WTC11 (cell line): Measurements from ENCODE around the gene GAP43. TPM values are rescaled to one million over a fixed set of nuclear protein-coding genes. Genes with fewer than 3 reads are reported as not detected.

Experiments
- ATAC-seq: fragments of 200-7000 bp; cut with Tn5 transposase; 2 replicates; pipeline ENCODE4 v1.10.0; 2021; ENCODE audit warnings: mild to moderate bottlenecking, moderate library complexity
- CTCF ChIA-PET: fragments of 300-600 bp; sonication (Branson Sonifier 250); formaldehyde crosslinking; loops from one replicate; lab custom pipeline; 2021; ENCODE audit warnings: antibody characterized with exemption; lab: Charles Lee
- POLR2A ChIA-PET: fragments of 350-600 bp; sonication (Branson Sonifier 250); formaldehyde crosslinking; loops from one replicate; lab custom pipeline; 2021; ENCODE audit warnings: antibody characterized with exemption; lab: Charles Lee
- DNase-seq: peaks from one replicate; pipeline ENCODE4 v3.0.0; 2021; ENCODE audit warnings: low spot score
- H3K27ac Mint-ChIP-seq: 2 replicates; pipeline ENCODE4 v1.8.0; 2021; ENCODE audit warnings: mixed read lengths
- H3K27me3 Mint-ChIP-seq: 2 replicates; pipeline ENCODE4 v1.8.0; 2021; ENCODE audit warnings: low read depth, mild to moderate bottlenecking, moderate library complexity, mixed read lengths
- H3K36me3 Mint-ChIP-seq: 2 replicates; pipeline ENCODE4 v1.8.0; 2021; ENCODE audit warnings: mixed read lengths
- H3K4me1 Mint-ChIP-seq: 2 replicates; pipeline ENCODE4 v1.8.0; 2022; ENCODE audit warnings: mixed read lengths
- H3K4me3 Mint-ChIP-seq: 2 replicates; pipeline ENCODE4 v1.8.0; 2021; ENCODE audit warnings: mild to moderate bottlenecking, moderate library complexity, mixed read lengths
- H3K9me3 Mint-ChIP-seq: 2 replicates; pipeline ENCODE4 v1.8.0; 2021; ENCODE audit warnings: mixed read lengths
- FOXK1 ChIP-seq: sonication (generic); formaldehyde crosslinking; IDR thresholded peaks from 2 replicates; pipeline ENCODE4 v1.8.0; 2022; ENCODE audit warnings: mild to moderate bottlenecking, moderate library complexity, missing genetic modification reagents
- GTF2I ChIP-seq: fragments of 250-450 bp; sonication (Bioruptor Pico); conservative IDR thresholded peaks from 2 replicates; pipeline ENCODE4 v1.4.0; 2021; ENCODE audit warnings: mild to moderate bottlenecking
- NFYB ChIP-seq: sonication (generic); formaldehyde crosslinking; conservative IDR thresholded peaks from 2 replicates; pipeline ENCODE4 v1.8.0; 2022; ENCODE audit warnings: low read depth, missing genetic modification reagents
- RORB ChIP-seq: fragments of 250-450 bp; sonication (Bioruptor Pico); IDR thresholded peaks from 2 replicates; pipeline ENCODE4 v1.9.0; 2021; ENCODE audit warnings: mild to moderate bottlenecking
- TCF7 ChIP-seq: sonication (generic); formaldehyde crosslinking; IDR thresholded peaks from 2 replicates; pipeline ENCODE4 v1.8.0; 2022; ENCODE audit warnings: mild to moderate bottlenecking, low read depth, missing genetic modification reagents, moderate library complexity
- TEAD1 ChIP-seq: sonication (generic); formaldehyde crosslinking; IDR thresholded peaks from 2 replicates; pipeline ENCODE4 v1.8.0; 2022; ENCODE audit warnings: mild to moderate bottlenecking, missing genetic modification reagents
- ZNF121 ChIP-seq: sonication (generic); formaldehyde crosslinking; IDR thresholded peaks from 2 replicates; pipeline ENCODE4 v1.8.0; 2023; ENCODE audit warnings: missing genetic modification reagents
- ZNF423 ChIP-seq: fragments of 250-450 bp; sonication (Bioruptor Pico); IDR thresholded peaks from 2 replicates; pipeline ENCODE4 v2.1.2; 2022; ENCODE audit warnings: mild to moderate bottlenecking, moderate library complexity
- total RNA-seq: library from RNA; stranded (reverse); gene quantifications from 3 replicates; pipeline ENCODE4 v1.2.3, GENCODE V29; 2021
- TF ChIP-seq, protein P1 (sequence below): fragments of 250-450 bp; sonication (Bioruptor Pico); IDR thresholded peaks from 2 replicates; pipeline ENCODE4 v1.9.0; 2021; ENCODE audit warnings: mild to moderate bottlenecking, borderline replicate concordance
- TF ChIP-seq, protein P2 (sequence below): sonication (generic); formaldehyde crosslinking; IDR thresholded peaks from 2 replicates; pipeline ENCODE4 v1.8.1; 2023; ENCODE audit warnings: mild to moderate bottlenecking, missing genetic modification reagents
- TF ChIP-seq, protein P3 (sequence below): sonication (generic); formaldehyde crosslinking; IDR thresholded peaks from 2 replicates; pipeline ENCODE4 v1.8.1; 2022; ENCODE audit warnings: mild to moderate bottlenecking, missing genetic modification reagents, moderate library complexity, borderline replicate concordance
- TF ChIP-seq, protein P4 (sequence below): fragments of 250-450 bp; sonication (Bioruptor Pico); conservative IDR thresholded peaks from 2 replicates; pipeline ENCODE4 v1.9.0; 2021; ENCODE audit warnings: mild to moderate bottlenecking
- TF ChIP-seq, protein P5 (sequence below): sonication (generic); formaldehyde crosslinking; IDR thresholded peaks from 2 replicates; pipeline ENCODE4 v1.8.0; 2023; ENCODE audit warnings: missing genetic modification reagents, mild to moderate bottlenecking, borderline replicate concordance

Gene GAP43
- total RNA-seq, 1 experiment from 2014 or later: 19.9 TPM

DNA sequence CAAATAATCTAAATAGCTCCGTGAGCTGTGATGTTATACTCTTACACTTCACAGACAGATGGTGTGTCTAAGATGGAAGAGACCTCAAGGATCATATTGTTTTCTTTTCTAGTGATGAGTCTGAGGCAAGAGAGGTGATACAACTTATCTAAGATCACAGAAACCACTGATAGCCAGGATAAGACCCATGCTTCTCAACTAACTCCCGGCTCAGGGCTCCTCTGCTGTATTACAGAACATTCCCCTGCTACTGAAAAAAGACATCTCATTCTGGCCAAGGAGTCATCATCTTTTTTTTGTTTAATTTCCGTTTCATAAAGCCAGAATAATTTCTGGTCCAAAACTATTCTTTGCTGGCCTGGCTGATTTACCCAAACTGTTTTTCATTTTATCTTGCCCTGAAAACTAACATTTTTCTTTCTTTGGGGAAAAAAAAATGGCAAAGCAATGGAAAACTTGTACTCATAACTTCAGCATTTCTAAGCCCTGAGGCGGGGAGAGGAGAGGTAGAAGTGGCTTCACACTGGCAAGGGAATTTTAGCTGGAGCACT is 46.9 kb upstream of the GAP43 start:
- Mint-ChIP-seq H3K9me3 (no peaks in the 10 kb centered on the region), H3K36me3 (no peaks in the 10 kb centered on the region)
- no peak for ATAC-seq

More for the DNA sequence above, 46.9 kb upstream of the GAP43 start:
- ChIA-PET CTCF (no interaction called here), POLR2A (no interaction called here)
- Mint-ChIP-seq H3K27ac (no peak overlapping the region), H3K27me3 (no peaks in the 10 kb centered on the region), H3K4me1 (peaks cover 12% of the 10 kb centered on the region), H3K4me3 (no peak overlapping the region)
- no peak for DNase-seq
- TF ChIP-seq, protein P1, sequence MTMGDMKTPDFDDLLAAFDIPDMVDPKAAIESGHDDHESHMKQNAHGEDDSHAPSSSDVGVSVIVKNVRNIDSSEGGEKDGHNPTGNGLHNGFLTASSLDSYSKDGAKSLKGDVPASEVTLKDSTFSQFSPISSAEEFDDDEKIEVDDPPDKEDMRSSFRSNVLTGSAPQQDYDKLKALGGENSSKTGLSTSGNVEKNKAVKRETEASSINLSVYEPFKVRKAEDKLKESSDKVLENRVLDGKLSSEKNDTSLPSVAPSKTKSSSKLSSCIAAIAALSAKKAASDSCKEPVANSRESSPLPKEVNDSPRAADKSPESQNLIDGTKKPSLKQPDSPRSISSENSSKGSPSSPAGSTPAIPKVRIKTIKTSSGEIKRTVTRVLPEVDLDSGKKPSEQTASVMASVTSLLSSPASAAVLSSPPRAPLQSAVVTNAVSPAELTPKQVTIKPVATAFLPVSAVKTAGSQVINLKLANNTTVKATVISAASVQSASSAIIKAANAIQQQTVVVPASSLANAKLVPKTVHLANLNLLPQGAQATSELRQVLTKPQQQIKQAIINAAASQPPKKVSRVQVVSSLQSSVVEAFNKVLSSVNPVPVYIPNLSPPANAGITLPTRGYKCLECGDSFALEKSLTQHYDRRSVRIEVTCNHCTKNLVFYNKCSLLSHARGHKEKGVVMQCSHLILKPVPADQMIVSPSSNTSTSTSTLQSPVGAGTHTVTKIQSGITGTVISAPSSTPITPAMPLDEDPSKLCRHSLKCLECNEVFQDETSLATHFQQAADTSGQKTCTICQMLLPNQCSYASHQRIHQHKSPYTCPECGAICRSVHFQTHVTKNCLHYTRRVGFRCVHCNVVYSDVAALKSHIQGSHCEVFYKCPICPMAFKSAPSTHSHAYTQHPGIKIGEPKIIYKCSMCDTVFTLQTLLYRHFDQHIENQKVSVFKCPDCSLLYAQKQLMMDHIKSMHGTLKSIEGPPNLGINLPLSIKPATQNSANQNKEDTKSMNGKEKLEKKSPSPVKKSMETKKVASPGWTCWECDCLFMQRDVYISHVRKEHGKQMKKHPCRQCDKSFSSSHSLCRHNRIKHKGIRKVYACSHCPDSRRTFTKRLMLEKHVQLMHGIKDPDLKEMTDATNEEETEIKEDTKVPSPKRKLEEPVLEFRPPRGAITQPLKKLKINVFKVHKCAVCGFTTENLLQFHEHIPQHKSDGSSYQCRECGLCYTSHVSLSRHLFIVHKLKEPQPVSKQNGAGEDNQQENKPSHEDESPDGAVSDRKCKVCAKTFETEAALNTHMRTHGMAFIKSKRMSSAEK: no peak
- TF ChIP-seq, protein P2, sequence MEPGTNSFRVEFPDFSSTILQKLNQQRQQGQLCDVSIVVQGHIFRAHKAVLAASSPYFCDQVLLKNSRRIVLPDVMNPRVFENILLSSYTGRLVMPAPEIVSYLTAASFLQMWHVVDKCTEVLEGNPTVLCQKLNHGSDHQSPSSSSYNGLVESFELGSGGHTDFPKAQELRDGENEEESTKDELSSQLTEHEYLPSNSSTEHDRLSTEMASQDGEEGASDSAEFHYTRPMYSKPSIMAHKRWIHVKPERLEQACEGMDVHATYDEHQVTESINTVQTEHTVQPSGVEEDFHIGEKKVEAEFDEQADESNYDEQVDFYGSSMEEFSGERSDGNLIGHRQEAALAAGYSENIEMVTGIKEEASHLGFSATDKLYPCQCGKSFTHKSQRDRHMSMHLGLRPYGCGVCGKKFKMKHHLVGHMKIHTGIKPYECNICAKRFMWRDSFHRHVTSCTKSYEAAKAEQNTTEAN (CRISPR knock-in tag): no peak
- TF ChIP-seq, protein P3, sequence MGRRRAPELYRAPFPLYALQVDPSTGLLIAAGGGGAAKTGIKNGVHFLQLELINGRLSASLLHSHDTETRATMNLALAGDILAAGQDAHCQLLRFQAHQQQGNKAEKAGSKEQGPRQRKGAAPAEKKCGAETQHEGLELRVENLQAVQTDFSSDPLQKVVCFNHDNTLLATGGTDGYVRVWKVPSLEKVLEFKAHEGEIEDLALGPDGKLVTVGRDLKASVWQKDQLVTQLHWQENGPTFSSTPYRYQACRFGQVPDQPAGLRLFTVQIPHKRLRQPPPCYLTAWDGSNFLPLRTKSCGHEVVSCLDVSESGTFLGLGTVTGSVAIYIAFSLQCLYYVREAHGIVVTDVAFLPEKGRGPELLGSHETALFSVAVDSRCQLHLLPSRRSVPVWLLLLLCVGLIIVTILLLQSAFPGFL (CRISPR knock-in tag): no peak
- TF ChIP-seq ZNF423 (CRISPR knock-in tag): no peak
- TF ChIP-seq NFYB: no peak
- TF ChIP-seq ZNF121 (CRISPR knock-in tag): no peak
- TF ChIP-seq, protein P4, sequence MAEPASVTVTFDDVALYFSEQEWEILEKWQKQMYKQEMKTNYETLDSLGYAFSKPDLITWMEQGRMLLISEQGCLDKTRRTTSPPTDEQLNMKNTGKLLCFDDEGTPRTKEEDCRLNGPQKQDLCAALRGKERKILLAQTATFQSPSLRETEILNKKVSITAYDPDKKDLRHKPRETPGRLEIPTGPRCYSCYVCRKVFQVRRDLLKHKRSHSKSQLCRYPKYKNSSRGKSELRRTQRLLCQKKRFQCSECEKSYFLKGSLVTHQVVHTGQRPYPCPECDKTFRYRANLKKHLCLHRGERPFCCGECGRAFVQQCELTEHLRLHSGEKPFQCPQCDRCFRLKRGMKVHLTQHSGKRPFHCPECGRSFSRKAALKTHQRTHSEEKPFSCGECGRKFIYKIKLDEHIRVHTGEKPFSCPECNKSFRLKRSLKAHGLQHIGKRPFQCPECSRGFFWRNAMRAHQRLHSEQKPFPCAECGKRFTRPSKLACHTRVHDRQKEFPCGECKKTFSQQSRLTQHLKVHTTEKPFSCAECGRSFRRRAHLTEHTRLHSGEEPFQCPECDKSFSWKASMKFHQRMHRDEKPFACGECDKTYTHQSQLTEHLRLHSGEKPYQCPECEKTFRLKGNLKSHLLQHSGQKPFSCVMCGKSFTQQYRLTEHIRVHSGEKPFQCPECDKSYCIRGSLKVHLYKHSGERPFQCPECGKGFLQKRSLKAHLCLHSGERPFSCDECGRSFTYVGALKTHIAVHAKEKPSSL: no peak
- TF ChIP-seq, protein P5, sequence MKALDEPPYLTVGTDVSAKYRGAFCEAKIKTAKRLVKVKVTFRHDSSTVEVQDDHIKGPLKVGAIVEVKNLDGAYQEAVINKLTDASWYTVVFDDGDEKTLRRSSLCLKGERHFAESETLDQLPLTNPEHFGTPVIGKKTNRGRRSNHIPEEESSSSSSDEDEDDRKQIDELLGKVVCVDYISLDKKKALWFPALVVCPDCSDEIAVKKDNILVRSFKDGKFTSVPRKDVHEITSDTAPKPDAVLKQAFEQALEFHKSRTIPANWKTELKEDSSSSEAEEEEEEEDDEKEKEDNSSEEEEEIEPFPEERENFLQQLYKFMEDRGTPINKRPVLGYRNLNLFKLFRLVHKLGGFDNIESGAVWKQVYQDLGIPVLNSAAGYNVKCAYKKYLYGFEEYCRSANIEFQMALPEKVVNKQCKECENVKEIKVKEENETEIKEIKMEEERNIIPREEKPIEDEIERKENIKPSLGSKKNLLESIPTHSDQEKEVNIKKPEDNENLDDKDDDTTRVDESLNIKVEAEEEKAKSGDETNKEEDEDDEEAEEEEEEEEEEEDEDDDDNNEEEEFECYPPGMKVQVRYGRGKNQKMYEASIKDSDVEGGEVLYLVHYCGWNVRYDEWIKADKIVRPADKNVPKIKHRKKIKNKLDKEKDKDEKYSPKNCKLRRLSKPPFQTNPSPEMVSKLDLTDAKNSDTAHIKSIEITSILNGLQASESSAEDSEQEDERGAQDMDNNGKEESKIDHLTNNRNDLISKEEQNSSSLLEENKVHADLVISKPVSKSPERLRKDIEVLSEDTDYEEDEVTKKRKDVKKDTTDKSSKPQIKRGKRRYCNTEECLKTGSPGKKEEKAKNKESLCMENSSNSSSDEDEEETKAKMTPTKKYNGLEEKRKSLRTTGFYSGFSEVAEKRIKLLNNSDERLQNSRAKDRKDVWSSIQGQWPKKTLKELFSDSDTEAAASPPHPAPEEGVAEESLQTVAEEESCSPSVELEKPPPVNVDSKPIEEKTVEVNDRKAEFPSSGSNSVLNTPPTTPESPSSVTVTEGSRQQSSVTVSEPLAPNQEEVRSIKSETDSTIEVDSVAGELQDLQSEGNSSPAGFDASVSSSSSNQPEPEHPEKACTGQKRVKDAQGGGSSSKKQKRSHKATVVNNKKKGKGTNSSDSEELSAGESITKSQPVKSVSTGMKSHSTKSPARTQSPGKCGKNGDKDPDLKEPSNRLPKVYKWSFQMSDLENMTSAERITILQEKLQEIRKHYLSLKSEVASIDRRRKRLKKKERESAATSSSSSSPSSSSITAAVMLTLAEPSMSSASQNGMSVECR: no peak
- TF ChIP-seq FOXK1 (CRISPR knock-in tag): no peak
- no peak for TF ChIP-seq GTF2I (CRISPR knock-in tag)
- no peak for TF ChIP-seq TEAD1
- TF ChIP-seq RORB (CRISPR knock-in tag): no peak
- TF ChIP-seq TCF7 (CRISPR knock-in tag): no peak
